ENCODE data around the gene GM2A. TPM values are rescaled to one million over a fixed set of nuclear protein-coding genes. Genes with fewer than 3 reads are reported as not detected.

The GM2A gene
- total and polyA plus RNA-seq, 2 of the 13 experiments (the other 11 are each of a cell fraction or from before 2014, with no cell fraction given), result 14.6 to 29.6 TPM

GRCh38 chr5:151252762-151253604, at the start of gene GM2A (continued):
- TF ChIP-seq MEF2D (CRISPR knock-in tag; IDR thresholded peaks at IDR 0.05), result no peak
- TF ChIP-seq REPIN1 (CRISPR knock-in tag; IDR thresholded peaks at IDR 0.05; ENCODE audit: borderline replicate concordance, low read depth), result peak; percentile 56; the same call in 1 of the 2 replicates
- peak; percentile 69 for TF ChIP-seq SIN3B (IDR thresholded peaks at IDR 0.05; ENCODE audit: low read length)
- peak; percentile 85 for TF ChIP-seq SP2 (CRISPR knock-in tag; IDR thresholded peaks at IDR 0.05)
- 0 out of 2 replicates have a peak, but pooled peaks have one; percentile 27 for TF ChIP-seq ZNF235 (CRISPR knock-in tag; IDR thresholded peaks at IDR 0.05; ENCODE audit: borderline replicate concordance)
- TF ChIP-seq GMEB1 (CRISPR knock-in tag; IDR thresholded peaks at IDR 0.05; ENCODE audit: borderline replicate concordance), result 0 out of 2 replicates have a peak, but pooled peaks have one; percentile 53
- TF ChIP-seq RFX3 (CRISPR knock-in tag; IDR thresholded peaks at IDR 0.05), result no peak
- no peak for TF ChIP-seq KLF16 (CRISPR knock-in tag; IDR thresholded peaks at IDR 0.05)
- TF ChIP-seq HMGA1 (CRISPR knock-in tag; conservative IDR thresholded peaks at IDR 0.05), result no peak
- peak; percentile 93 for TF ChIP-seq SP4 (CRISPR knock-in tag; IDR thresholded peaks at IDR 0.05)
- peak; percentile 41 for TF ChIP-seq SALL1 (CRISPR knock-in tag; IDR thresholded peaks at IDR 0.05)
- TF ChIP-seq TARDBP (CRISPR knock-in tag; IDR thresholded peaks at IDR 0.05), result peak; percentile 13
- TF ChIP-seq RFXANK (CRISPR knock-in tag; IDR thresholded peaks at IDR 0.05), result no peak
- no peak for TF ChIP-seq ZNF747 (CRISPR knock-in tag; IDR thresholded peaks at IDR 0.05; ENCODE audit: borderline replicate concordance)
- TF ChIP-seq HIVEP1 (CRISPR knock-in tag; IDR thresholded peaks at IDR 0.05), result no peak
- TF ChIP-seq FOXP4 (CRISPR knock-in tag; IDR thresholded peaks at IDR 0.05), result 0 out of 2 replicates have a peak, but pooled peaks have one; percentile 19
- TF ChIP-seq CREM (IDR thresholded peaks at IDR 0.05), result peak; percentile 66
- no peak for TF ChIP-seq CREM (CRISPR knock-in tag; IDR thresholded peaks at IDR 0.05)
- TF ChIP-seq YEATS4 (CRISPR knock-in tag; IDR thresholded peaks at IDR 0.05; ENCODE audit: borderline replicate concordance), result peak; percentile 5; the same call in 1 of the 2 replicates
- TF ChIP-seq HDAC1 (CRISPR knock-in tag; IDR thresholded peaks at IDR 0.05), result 0 out of 2 replicates have a peak, but pooled peaks have one; percentile 2
- TF ChIP-seq ZNF572 (CRISPR knock-in tag; IDR thresholded peaks at IDR 0.05), result 0 out of 2 replicates have a peak, but pooled peaks have one; percentile 25
- 0 out of 2 replicates have a peak, but pooled peaks have one; percentile 23 for TF ChIP-seq ZNF124 (CRISPR knock-in tag; IDR thresholded peaks at IDR 0.05)
- peak; percentile 20; the same call in 1 of the 2 replicates for TF ChIP-seq MED1 (CRISPR knock-in tag; IDR thresholded peaks at IDR 0.05)
- no peak for TF ChIP-seq SMARCC2 (IDR thresholded peaks at IDR 0.05)
- 0 out of 2 replicates have a peak, but pooled peaks have one; percentile 27 for TF ChIP-seq BCL6 (CRISPR knock-in tag; IDR thresholded peaks at IDR 0.05)
- peak; percentile 88 for TF ChIP-seq CEBPG (CRISPR knock-in tag; IDR thresholded peaks at IDR 0.05)
- TF ChIP-seq TEF (CRISPR knock-in tag; IDR thresholded peaks at IDR 0.05), result 0 out of 2 replicates have a peak, but pooled peaks have one; percentile 36
